Prostate gland (tissue), 2 donors: ENCODE data around the gene MRPL14. TPM values are rescaled to one million over a fixed set of nuclear protein-coding genes. Genes with fewer than 3 reads are reported as not detected.

Experiments
- DNase-seq: peaks from one replicate; pipeline ENCODE4 v3.0.0-alpha.2; 2019; ENCODE audit warnings: low spot score
- H3K27ac ChIP-seq, 2 donors: fragments of 200-600 bp; sonication (generic); 2 replicates each; pipeline ENCODE4 v1.5.1; 2017 to 2019
- H3K27me3 ChIP-seq: fragments of 200-600 bp; sonication (generic); replicated peaks from 2 replicates; pipeline ENCODE4 v1.5.1; 2019; ENCODE audit not compliant: insufficient read depth
- H3K36me3 ChIP-seq, 2 donors: fragments of 200-600 bp; sonication (generic); 1 replicate in 1 of 2; 2 replicates in 1 of 2; pipeline versions ENCODE4 v1.5.1 to v1.8.1; 2017 to 2019
- H3K4me1 ChIP-seq: fragments of 200-600 bp; sonication (generic); replicated peaks from 2 replicates; pipeline ENCODE4 v1.5.1; 2019
- H3K4me3 ChIP-seq, 2 donors: fragments of 200-600 bp; sonication (generic); 2 replicates each; pipeline ENCODE4 v1.5.1; 2017 to 2019
- H3K9me3 ChIP-seq: fragments of 200-600 bp; sonication (generic); 2 replicates; pipeline ENCODE4 v1.5.1; 2017
- CTCF ChIP-seq, 4 experiments: fragments of 200-600 bp in 2 of 4; fragments of 450-650 bp in 2 of 4; sonication (generic) in 2 of 4; IDR thresholded peaks; 1 replicate in 3 of 4; 2 replicates in 1 of 4; pipeline ENCODE4 v1.5.1; 2016 to 2019; ENCODE audit warnings: antibody characterized with exemption in 4 of 4, mild to moderate bottlenecking in 2 of 4, moderate library complexity in 2 of 4
- POLR2A ChIP-seq: fragments of 450-650 bp; IDR thresholded peaks from one replicate; pipeline ENCODE4 v1.6.1; 2016; ENCODE audit warnings: antibody characterized with exemption, mild to moderate bottlenecking
- POLR2AphosphoS5 ChIP-seq: sonication (generic); formaldehyde crosslinking; IDR thresholded peaks from one replicate; pipeline ENCODE4 v1.6.1; 2017; ENCODE audit warnings: antibody characterized with exemption
- WGBS: methylation state at CpG from one replicate; pipeline ENCODE4 v1.1.5; 2018; 5-methylcytosine and 5-hydroxymethylcytosine counted together
- intact Hi-C: fragments of 100-400 bp; cut with DNase I; formaldehyde crosslinking; loops from one replicate; pipeline ENCODE4 v1.14.2; 2022
- total RNA-seq, 2 donors: library from RNA; depleted of rRNA; stranded (reverse); fragments of >200 nt; gene quantifications; one replicate each; pipeline ENCODE4 v1.1.0, GENCODE V29; 2016

MRPL14 gene
- total RNA-seq, 2 donors from 2014 or later = 35.7 to 48.1 TPM

GRCh38 chr6:44064948-44065272, 62.3 kb downstream of the MRPL14 start:
- no peaks in the 10 kb centered on the region for H3K9me3 ChIP-seq
- H3K36me3 ChIP-seq = no peaks in the 10 kb centered on the region
- no peak overlapping the region for H3K4me3 ChIP-seq
- intact Hi-C loops = no loop called here
- DNase-seq = no peak
- 94% methylated on average over 3 of the region's 3 CpGs for WGBS
- H3K27ac ChIP-seq = no peak overlapping the region
- no peak for TF ChIP-seq POLR2A
- no peak for TF ChIP-seq CTCF (IDR thresholded peaks at IDR 0.05)
- TF ChIP-seq POLR2AphosphoS5 = no peak
- H3K4me1 ChIP-seq = no peaks in the 10 kb centered on the region
- no peaks in the 10 kb centered on the region for H3K27me3 ChIP-seq

GRCh38 chr6:44064089-44064947, 62.9 kb downstream of the MRPL14 start:
- WGBS = 67% methylated on average over 17 of the region's 17 CpGs
- TF ChIP-seq POLR2AphosphoS5 (no peak), POLR2A (peak; percentile 31)
- Histone ChIP-seq H3K27ac (no peak overlapping the region), H3K4me1 (no peaks in the 10 kb centered on the region), H3K36me3 (no peaks in the 10 kb centered on the region), H3K4me3 (no peak overlapping the region), H3K9me3 (no peaks in the 10 kb centered on the region), H3K27me3 (no peaks in the 10 kb centered on the region)
- intact Hi-C loops = no loop called here
- DNase-seq = no peak

- Histone ChIP-seq H3K36me3 (no peaks in the 10 kb centered on the region), H3K27me3 (no peaks in the 10 kb centered on the region), H3K9me3 (no peaks in the 10 kb centered on the region), H3K4me3 (no peak overlapping the region), H3K27ac (no peak overlapping the region), H3K4me1 (no peaks in the 10 kb centered on the region)
- intact Hi-C loops = no loop called here
- no peak for TF ChIP-seq POLR2AphosphoS5
- no peak for DNase-seq
- WGBS = 85% methylated on average over 2 of the region's 3 CpGs
Observed at GRCh38 chr6:44063561-44064059, 63.6 kb downstream of the MRPL14 start.

Other genes starting within 250 kb of the MRPL14 start
- 100 to 1,000 TPM in 1 of 2 donors, 10 to 100 TPM in 1; 50.9 to 113 TPM for gene TMEM63B, start 102 bp upstream of the MRPL14 start, total RNA-seq
- gene CAPN11, start 31.4 kb upstream of the MRPL14 start, total RNA-seq = 1 to 10 TPM in 1 of 2 donors, not detected in 1; 5.9 TPM
- not detected for gene MYMX, start 89.5 kb upstream of the MRPL14 start, total RNA-seq
- gene SLC29A1, start 96.1 kb upstream of the MRPL14 start, total RNA-seq = 10 to 100 TPM; 18.5 to 58.9 TPM
- gene HSP90AB1, start 119.6 kb upstream of the MRPL14 start, total RNA-seq = 100 to 1,000 TPM; 650 to 805 TPM
- 10 to 100 TPM; 44.5 to 59.9 TPM for gene SLC35B2, start 130.1 kb upstream of the MRPL14 start, total RNA-seq
- gene NFKBIE, start 138.1 kb upstream of the MRPL14 start, total RNA-seq = 10 to 100 TPM; 20.8 to 34.4 TPM
- 1 to 10 TPM in 1 of 2 donors, under 1 TPM in 1; 0.09 to 1.1 TPM for gene TMEM151B, start 143.0 kb upstream of the MRPL14 start, total RNA-seq
- 10 to 100 TPM; 17.4 to 19.4 TPM for gene AARS2, start 185.9 kb upstream of the MRPL14 start, total RNA-seq
- gene SPATS1, start 215.2 kb upstream of the MRPL14 start, total RNA-seq = 1 to 10 TPM in 1 of 2 donors, not detected in 1; 2.0 TPM